Astrocyte of the spinal cord (primary cell): Measurements from ENCODE around the gene CTR9.

Experiments
- DNase-seq: peaks from one replicate; pipeline ENCODE4 v3.0.0; 2011; ENCODE audit warnings: low read depth, low spot score
- H3K4me3 ChIP-seq: 2 replicates; pipeline ENCODE4 v1.5.1; 2011; ENCODE audit warnings: low read depth, mild to moderate bottlenecking, low read length, moderate library complexity
- in situ Hi-C: cut with HindIII; loops from 2 replicates; pipeline ENCODE4 v1.10.0; 2017; ENCODE audit warnings: low sequenced_read_pairs
- TF ChIP-seq, protein P1 (sequence below): IDR thresholded peaks from 2 replicates; pipeline ENCODE4 v1.5.1; 2012; ENCODE audit warnings: low read depth, mild to moderate bottlenecking, low read length, inconsistent platforms

The CTR9 gene

DNA sequence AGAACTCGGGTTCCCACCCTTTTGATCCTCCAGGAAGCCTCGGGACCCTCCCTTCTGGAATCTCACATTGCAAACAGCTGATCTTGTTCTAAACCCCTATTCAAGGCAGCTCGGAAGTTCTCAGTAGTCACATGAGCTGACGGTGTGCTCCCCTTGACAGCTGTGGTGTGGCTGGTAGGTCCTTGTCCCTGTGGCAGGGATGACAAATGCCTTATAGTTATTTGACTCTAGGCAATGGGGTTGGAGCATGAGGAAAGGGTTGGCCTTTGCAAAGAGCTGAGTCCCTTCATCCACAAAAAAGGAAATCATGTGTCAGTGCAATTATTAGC, 34.1 kb downstream of the CTR9 start:
- no peak overlapping the region for H3K4me3 ChIP-seq
- in situ Hi-C loops = no loop called here
- TF ChIP-seq, protein P1, sequence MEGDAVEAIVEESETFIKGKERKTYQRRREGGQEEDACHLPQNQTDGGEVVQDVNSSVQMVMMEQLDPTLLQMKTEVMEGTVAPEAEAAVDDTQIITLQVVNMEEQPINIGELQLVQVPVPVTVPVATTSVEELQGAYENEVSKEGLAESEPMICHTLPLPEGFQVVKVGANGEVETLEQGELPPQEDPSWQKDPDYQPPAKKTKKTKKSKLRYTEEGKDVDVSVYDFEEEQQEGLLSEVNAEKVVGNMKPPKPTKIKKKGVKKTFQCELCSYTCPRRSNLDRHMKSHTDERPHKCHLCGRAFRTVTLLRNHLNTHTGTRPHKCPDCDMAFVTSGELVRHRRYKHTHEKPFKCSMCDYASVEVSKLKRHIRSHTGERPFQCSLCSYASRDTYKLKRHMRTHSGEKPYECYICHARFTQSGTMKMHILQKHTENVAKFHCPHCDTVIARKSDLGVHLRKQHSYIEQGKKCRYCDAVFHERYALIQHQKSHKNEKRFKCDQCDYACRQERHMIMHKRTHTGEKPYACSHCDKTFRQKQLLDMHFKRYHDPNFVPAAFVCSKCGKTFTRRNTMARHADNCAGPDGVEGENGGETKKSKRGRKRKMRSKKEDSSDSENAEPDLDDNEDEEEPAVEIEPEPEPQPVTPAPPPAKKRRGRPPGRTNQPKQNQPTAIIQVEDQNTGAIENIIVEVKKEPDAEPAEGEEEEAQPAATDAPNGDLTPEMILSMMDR = no peak
- no peak for DNase-seq

DNA sequence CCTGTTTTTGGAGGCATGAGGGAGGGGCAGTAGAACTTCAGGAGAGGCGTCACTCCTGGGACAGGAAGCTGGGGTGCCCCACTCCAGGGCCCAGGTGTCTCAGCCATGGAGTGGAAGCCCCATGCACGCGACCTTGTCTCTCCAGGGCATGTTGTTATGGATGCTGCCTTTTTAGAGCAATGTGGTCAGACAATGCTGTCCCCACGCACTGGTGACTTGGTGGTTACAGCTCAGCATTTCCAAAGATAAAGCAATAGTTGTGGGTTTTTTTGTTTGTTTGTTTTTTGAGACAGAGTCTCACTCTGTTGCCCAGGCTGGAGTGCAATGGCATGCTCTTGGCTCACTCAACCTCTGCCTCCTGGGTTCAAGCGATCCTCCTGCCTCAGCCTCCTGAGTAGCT, 35.4 kb downstream of the CTR9 start:
- in situ Hi-C loops = no loop called here
- TF ChIP-seq, protein P1 = no peak
- H3K4me3 ChIP-seq = no peak overlapping the region
- DNase-seq = no peak

GRCh38 chr11:10792385-10793068, 41.5 kb downstream of the CTR9 start:
- H3K4me3 ChIP-seq = no peak overlapping the region
- TF ChIP-seq, protein P1 = peak; percentile 96
- in situ Hi-C loops = no loop called here
- peak; percentile 64 for DNase-seq

DNA sequence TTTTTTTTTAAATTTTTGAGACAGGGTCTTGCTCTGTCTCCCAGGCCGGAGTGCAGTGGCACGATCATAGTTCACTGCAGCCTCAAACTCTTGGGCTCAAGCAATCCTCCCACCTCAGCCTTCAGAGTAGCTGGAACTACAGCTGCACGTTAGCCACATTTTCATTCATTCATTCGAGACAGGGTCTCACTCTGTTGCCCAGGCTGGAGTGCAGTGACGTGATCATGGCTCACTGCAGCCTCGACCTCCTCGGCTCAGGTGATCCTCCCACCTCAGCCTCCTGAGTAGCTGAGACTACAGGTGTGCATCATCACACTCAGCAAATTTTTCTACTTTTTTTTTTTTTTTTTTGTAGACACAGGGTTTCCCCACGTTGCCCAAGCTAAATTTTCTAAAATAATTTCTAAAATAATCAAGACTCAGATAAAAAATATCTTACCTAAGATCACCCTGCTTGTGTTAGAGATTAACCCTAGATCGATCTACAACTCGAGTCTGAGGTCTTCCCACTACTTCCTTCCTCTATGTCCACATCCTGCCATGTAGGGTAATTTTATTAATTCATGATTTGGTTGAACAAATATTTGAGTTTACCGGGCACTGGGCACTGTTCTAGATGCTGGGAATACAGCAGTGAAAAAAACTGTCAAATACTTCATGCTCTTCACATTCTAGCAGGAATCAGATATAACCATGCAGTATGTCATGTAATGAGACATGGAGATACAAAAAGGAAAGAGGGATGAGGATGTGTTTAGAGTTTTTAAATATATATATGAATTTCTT, 42.6 kb downstream of the CTR9 start:
- no peak for DNase-seq
- in situ Hi-C loops = no loop called here
- no peak overlapping the region for H3K4me3 ChIP-seq
- TF ChIP-seq, protein P1 = no peak

DNA sequence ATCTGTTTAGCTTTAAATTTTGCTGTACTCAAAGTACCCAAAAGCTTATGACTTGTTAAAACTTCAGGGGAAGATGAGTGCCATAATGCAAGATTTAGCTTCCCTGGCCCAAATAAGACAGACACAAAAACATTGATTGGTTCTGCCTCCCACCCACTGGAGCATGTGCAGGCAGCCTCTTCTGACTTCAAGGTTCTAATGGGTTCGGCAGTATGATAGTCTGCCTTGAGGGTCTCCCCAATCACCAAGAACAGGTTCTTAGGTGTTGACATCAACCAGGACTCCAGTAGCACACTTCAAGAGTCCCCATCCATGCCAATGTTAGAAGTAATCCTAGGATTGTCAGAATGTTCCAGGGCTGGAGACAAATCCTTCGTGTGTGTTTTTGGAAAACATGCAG, 45.1 kb downstream of the CTR9 start:
- DNase-seq = no peak
- no peak overlapping the region for H3K4me3 ChIP-seq
- TF ChIP-seq, protein P1 = no peak
- in situ Hi-C loops = no loop called here

- in situ Hi-C loops = no loop called here
- no peak for DNase-seq
- TF ChIP-seq, protein P1 = no peak
- H3K4me3 ChIP-seq = no peak overlapping the region
Observed at GRCh38 chr11:10797001-10797400, 46.0 kb downstream of the CTR9 start.
